NCI-H146 treated with DMSO at 0.1 percent for 48 hours (cell line): ENCODE results near the gene LCE1B.

Source experiments
- DNase-seq: peaks from one replicate; lab custom pipeline; 2025; ENCODE audit not compliant: unreplicated experiment; lab: John Stamatoyannopoulos, UW

Gene LCE1B

DNA sequence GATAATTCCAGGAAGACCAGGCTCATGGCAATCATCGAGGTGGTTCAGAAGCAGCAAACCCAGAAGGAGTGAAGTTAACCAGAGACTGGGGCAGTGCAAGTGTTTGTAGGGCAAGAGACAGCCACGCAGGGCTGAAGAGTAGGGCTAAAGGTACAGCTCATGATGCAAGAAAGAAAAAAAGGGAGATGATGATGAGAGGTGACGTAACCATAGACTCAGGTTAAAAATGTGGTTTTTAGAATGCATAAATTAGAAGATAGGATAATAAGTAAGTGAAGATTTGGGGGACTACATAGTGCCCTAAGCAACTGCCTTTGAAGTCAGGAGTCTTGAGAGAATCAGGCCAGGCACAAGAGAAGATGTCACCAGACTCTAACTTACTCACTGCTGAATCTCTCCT, 48.4 kb downstream of the LCE1B start:
- no peak for DNase-seq

DNA sequence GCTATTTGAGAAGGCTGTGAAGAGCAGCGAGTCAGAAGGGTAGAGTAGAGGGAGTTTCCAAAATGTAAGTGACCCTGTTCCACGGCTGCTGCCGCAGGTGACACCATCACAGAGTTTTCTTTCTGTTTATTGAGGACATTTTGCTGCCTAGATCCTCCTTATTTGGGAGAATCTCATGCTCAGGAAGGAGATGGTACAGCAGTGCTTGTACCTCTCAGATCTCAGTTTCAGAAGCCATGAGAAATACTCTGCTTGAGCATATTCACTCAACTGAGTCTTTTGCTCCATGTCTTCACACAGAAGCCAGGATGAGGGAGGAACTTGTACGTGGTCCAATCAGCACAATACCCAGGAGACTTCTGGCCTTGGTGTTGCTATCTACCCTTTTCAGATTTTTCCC, 49.6 kb downstream of the LCE1B start:
- DNase-seq, result no peak
